ENCODE results near the gene ZDHHC14. TPM values are rescaled to one million over a fixed set of nuclear protein-coding genes. Genes with fewer than 3 reads are reported as not detected.

ZDHHC14 gene
- total RNA-seq, 1 donor from 2014 or later = 5.5 TPM

DNA sequence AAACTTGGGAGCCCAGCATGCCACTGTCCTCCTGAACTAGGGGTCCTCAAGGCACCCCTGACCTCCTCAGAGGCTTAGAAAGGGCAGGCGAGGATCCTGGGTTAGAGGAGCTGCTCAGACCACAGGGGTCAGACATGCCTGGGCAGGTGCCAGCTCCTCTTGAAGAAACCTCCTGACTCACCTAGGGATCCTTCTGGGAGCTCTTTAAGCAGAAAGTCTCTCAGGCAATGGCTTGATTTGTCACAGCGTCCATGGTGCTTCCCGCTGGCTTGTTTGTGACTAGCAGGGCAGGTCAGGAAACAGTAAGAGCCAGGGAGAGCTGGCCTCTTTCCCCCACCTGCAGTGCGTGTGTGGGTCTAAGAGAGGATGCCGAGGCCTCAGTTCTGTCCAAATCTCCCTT is 267.6 kb downstream of the ZDHHC14 start:
- DNase-seq = no peak

DNA sequence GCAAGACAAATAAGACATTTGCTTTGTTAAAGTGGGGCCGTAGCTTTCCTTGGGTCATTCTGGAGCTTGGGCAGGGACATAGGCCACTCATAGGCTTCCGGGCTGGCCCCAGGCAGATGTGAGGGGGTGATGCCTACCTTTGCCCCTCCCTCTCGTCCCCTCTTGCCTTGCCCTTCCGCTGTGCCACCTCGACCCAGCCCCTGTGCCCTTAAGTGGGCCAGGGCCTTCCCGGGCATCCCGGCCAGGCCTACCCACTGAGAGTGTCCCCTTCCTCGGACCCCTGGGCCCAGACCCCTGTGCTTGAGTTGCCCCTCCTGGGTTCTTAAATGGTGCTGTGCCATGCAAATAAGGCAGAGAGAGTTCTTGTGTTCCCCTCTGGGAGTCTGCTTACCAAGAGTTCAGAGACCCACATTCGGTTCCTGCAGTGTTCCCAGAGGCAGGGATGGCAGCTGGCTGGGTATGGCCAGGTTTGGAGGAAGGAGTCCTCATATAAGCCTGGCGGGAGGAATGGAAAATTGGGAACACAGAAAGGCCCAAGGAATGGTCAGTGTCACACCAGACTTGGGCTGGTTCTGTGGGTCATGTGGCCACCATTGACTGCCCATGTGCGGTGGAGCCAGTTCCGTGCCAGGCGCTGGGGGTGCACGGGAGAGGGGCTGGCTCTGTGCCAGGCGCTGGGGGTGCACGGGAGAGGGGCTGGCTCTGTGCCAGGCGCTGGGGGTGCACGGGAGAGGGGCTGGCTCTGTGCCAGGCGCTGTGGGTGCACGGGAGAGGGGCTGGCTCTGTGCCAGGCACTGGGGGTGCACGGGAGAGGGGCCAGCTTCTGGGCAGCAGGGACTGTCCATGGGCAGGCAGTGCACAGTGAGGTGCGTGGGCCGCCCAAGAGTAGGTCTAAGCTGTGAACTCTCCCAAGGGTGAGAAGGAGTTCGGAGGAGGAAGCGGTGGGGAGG is 268.6 kb downstream of the ZDHHC14 start:
- no peak for DNase-seq

DNA sequence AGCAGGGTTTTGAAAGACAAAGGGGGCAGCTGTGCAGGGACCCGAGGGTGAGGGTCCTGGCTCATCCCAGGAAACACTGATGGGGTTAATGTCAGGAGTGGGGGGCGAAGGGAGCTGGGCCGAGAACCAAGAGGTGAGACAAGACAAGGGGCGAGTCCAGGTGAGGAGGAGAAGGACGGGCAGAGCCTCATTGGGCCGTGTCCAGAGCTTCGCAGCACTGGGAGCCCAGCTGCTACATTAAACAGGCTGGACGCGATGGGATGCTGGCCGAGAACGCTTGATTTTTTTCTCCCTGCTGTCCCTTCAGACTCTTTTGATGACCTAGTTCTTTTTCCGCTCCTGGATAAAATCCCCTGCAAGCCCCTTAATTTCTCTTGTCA is 269.3 kb downstream of the ZDHHC14 start:
- peak; percentile 21 for DNase-seq

DNA sequence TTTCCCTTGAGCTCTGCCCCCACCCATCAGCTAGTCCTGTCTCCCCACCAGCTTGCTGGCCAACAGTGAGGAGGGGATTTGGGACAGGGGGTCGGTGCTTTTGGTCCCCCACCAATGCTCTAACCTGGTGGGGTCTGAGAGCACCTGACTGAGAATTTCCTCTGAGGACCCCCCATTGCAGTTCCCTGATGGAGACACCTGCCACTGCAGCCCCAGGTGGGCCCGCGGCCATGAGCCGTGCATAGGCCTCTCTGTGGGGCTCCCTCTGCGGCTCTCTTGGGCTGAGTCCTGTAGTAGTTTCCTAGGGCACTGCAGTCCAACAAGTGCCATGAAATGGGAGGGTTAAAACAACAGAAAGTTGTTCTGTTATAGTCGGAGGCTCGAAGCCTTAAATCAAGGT is 269.8 kb downstream of the ZDHHC14 start:
- no peak for DNase-seq

DNA sequence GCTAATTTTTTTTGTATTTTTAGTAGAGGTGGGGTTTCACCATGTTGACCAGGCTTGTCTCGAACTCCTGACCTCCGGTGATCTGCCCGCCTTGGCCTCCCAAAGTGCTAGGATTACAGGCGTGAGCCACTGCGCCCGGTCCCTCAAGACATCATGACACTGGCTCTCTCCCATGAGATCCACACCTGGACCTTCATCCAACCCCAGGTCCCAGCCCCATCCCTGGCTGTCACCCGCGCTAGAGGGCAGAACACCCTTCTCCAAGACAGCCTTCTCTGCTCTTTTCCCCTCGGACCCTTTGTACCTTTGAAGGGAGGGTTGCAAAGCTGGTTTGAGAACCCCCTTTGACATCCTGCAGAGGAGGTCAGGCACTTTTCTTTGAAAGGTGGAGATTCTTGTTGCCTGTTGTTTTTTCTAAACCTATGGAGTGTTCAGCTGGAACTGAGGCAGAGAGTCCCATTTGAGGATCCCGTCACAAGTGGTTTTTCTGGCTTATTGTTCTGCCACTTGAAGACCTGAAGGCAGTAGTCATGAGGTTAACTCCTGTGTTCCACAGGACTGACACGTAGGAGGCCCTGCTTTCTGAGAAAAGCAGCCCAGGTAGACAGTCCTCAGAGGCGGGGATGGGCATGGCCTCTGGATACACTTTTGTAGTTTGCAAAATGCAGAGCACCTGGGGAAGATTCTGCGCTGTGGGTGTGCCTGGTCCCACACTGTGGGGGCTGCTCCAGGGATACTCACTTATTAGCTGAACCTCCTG is 270.9 kb downstream of the ZDHHC14 start:
- DNase-seq = no peak

DNA sequence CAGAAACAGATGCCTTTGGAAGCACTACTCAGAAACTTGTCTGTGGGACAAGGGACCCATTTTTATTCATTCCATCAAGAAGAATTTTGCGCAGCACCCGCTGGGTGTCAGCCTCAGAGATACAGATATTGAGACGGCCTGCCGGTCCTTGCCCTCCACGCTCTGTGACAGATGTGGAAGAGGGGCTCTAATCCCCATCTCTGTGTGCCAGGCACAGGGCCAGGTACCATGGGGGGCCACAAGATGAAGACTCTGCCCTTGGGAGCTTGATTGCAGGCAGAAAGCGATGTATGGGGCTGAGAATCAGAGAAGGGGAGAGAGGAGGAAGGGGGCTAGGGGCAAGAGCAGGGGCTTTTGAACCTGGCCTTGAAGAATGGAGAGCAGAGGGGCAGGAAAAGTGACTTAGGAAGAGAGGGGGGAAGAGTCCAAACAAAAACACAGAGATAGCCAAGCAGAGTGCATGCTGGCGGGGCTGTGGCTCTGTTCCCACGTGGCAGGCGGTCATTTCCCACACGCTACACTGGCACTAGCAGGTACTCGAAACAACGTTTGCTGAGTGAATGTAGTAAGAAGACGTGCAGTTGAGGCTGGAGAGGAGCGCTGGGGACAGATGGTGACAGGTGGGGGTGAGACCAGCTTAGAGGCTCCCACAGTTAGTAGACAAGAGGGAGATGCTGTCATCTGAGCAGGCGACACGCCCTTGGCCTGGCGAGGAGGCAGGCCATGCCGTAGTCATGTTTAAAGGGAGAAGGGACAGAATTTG is 271.8 kb downstream of the ZDHHC14 start:
- DNase-seq = no peak

DNA sequence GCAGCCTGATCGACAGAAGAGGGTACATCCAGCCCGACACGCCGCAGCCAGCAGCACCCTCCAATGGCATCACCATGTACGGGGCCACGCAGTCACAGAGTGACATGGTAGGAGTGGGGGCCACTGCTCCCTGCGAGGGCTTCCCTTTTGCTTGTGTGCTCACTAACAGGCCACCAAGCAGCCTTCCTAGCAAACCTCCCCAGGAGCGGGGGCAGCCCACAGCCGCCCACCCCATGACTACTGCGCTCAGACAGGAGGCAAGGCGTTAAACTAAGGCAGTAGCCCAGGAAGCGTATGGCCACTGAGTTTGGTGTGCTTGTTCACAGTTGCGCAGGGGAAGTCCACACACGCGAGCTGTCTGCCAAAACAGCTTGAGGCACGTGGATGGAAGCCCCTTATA is 272.5 kb downstream of the ZDHHC14 start:
- no peak for DNase-seq

DNA sequence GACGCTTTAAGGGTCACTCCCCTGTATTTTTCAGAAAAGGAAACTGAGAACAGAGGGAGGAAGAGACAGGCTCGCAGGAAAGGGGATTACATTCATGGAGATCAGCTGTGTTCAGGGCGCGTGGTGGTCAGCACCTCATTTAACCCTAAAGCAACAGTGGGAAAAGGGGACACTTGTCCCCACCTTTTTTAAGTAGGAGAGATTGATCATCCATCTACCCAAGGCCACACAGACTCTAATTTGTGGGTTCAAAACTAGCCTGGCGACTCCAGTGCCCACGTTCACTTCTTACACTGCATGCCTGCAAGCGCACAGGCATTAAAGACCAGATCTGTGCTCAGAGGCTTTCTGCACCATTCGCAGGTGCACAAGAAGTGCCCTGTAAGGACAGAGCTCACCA is 274.1 kb downstream of the ZDHHC14 start:
- DNase-seq = no peak

DNA sequence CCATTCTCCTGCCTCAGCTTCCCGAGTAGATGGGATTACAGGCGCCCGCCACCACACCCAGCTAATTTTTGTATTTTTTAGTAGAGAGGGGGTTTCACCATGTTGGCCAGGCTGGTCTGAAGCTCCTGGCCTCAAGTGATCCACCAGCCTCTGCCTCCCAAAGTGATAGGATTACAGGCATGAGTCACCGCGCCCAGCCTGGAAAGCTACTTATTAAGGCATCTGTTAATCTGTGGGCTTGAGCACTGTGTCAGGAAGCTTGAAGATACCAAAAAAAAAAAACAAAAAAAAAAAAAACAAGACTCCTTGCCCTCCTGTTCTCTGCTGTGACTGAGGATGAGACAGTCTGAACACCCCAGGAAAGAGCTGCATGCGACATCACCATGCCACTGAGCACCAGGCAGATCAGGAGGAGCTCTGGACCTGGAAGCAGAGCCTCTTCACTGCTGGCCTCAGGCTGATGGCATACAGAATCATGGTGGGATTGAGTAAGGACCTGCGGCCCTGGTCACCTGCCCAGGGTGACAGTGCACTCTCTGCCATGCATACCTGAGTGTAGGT is 275.5 kb downstream of the ZDHHC14 start:
- no peak for DNase-seq

DNA sequence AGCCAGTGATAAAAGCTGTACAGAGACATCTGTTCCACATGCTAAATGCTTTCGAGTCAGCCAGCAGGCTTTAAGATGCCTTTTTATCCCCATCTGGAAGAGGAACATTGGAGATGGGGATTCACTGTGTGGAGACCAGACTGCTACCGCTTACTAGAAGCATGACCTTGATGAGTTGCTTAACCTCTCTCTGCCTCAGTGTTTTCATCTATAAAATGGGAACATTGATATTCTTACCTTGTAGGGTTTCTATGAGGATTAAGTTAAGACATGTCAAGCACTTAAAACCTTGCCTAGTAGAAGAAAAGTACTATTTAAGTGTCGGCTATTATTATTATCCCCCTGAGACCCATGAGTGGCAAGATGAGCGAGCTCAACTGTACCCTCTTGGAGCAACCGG is 276.8 kb downstream of the ZDHHC14 start:
- peak; percentile 47 for DNase-seq

DNA sequence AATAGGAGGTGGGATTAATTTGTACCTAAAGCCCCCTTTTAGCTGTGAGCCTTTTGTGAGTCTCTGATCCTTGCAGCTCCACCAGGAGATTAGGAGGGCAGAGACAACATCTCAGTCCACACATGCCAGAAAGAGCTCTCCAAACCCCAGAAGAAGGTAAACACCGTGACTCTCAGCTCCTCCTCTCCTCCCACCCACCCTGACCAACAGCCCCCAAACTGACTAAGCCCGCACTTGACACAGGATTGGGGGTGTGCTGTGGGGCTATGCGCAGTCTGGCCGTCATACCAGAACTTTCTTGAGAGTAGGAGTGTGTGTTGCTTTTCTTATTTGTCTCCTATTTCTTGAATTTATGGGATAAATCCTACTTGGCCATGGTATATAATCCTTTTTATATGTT is 277.3 kb downstream of the ZDHHC14 start:
- no peak for DNase-seq

DNA sequence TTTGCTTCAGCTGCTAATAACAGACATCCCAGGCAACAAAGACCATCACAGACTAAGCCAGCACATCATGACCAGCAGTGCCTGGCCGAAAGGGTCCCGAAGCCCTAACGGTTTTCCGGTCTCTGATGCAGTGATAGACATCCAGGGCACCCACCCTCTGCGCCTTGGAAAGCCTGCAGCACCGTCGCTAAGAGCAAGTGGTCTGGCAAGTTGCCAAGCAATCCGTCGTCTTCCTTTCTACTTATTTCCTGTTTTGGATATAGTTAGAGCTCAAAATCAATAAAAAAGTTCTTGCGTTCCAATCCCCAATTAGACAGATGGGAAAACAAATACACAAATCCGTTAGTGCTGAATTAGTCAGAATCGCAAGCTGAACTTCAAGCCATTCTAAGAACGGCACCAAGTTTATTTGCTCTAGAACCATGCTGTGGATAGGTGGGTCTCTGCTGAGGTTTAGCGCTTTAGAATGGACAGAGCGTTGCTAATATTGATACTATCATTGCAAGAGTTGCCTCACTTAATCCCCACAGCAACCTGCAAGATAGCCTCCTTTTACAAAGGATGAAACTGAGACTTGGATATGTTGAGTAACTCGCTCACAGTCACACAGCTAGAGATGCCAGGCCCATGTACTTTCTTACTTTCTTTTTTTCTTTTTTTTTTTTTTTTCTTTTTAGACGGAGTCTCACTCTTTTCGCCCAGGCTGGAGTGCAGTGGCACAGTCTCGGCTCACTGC is 278.7 kb downstream of the ZDHHC14 start:
- no peak for DNase-seq

DNA sequence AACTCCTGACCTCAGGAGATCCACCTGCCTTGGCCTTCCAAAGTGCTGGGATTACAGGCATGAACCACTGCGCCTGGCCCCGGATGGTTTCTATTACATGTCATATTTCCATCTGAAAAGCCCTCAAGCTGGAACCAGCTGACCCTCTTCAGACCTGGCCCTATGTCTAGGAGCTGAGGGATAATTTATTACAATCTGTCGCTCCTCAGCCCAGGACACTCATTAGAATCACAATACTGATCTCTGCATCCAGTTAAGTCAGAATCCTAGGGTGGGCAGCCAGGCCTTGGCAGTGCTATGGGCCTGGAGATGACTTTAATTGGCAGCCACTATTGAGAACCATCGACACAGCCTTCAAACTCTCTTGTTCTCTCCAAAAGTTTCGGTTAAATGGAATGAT is 279.4 kb downstream of the ZDHHC14 start:
- no peak for DNase-seq

DNA sequence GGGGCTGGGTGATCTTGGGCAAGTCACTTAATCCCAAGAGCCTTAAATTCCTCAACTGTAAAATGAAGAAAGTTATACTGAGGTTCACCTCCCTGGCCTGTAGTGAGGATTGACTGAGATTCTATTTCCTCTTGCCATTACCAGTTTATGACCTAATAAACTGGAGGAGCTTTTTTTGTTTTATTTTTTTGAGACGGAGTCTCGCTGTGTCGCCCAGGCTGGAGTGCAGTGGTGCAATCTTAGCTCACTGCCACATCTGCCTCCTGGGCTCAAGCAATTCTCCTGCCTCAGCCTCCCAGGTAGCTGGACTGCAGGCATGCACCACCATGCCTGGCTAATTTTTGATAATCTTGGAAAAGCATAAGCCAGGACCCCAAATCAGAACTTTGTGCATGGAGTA is 280.7 kb downstream of the ZDHHC14 start:
- DNase-seq = no peak

DNA sequence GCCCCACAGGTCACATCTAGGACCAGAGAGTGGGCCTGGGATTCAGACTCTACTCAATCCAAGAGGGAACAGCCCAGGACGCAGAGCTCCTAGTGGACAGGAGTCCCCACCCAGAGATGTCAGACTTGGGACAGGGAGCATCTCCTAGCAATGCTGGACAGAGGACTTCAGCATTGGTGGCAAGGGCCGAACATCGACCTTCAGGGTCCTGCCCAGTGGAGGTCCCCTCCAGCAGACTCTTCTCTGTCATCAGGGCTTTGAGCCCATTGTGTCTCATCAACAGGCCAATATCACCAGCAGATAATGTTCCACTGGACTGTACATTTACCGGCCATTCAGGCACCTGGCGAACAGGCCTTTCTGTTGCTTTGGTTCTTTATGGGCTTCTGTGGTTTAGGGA is 282.3 kb downstream of the ZDHHC14 start:
- DNase-seq = no peak

DNA sequence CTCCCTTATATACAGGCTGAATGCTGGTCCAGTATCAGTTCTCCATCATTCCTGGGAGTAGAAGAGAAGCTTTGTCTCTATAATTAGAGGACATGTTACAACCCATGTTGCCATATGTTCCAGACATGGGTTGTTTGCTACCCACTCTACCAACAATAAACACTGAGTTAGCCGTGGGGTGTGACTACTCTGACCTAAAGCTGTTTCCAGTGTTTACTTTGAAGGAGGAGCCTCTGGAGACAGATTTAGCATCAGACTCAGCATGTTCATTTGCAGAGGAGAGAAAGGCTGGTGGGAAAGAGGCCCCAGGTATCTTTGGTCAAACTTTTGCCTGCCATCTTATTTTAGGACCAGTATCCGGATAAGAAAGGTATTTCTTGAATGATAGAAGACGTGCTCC is 284.2 kb downstream of the ZDHHC14 start:
- no peak for DNase-seq

DNA sequence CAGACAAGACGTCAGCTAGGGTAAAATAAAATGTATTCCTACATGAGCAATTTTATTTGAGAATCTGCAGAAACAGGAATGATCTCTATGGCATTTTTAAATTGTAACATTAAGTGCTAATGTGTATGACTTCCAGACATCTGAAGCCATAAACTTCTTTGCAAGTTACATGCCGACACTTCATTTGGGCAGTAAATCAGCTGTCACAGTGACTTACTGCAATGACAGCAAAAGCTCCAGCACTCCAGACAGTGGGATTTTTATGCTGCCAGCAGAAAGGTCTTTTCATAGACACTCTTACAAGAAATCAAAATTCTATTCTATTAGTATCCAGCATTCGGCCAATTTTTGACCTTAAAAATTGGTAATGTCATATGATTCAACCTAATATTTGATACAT is 285.7 kb downstream of the ZDHHC14 start:
- peak; percentile 15 for DNase-seq

DNA sequence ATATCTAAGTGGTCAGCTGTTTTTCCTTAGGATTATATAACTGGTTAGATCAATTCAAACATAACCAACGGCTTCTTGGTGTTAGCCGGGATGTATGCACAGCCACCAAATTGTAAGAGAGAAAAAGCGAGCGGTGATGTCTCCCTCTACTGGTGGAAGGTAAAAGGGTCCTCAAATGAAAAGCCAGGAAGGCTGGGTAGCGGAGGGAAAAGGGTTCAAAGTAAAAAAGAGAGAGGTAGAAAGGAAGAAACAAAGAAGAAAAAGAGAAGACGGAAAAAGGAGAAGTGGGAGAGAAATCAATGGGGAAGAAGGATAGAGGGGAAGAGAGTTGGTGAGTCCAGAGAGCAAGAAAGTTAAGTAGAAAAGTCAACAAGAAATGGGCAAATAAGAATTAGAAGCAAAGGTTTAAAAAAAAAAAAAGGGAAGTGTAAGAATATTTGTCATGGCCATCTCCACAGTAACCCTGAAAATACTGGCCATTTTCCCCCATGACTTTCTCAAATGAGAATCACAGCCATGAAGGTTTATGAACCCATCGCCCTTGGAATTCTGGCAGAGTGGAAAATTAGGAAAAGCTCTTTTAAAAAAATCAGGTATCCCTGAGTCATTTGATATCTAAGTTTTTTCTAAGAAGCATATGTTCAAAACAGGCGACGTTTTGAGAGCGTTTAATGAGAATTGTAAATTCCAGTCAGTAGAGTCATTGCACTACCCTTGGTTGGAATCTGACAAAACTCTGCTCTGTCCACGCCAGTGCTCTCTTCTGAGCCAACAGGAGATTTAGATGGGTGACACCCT is 286.4 kb downstream of the ZDHHC14 start:
- DNase-seq = peak; percentile 57

DNA sequence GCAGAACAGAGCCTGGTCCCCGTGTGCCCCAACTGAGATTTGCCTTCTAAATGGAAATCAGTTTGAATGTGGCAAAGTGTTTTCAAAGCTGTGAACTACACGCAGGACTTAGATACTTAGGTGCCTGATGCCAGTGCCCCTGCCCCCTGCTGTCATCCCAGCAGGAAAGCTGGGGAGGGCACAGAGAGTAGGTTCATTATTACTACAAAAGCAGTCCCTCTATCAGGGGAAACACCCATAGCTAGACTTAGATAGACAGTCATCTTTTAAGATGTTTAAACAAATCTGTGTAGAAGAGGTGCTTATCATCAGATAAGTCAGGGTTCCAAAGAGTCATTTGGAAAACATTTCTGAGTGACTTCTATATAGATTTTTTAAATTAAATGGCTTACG is 287.0 kb downstream of the ZDHHC14 start:
- no peak for DNase-seq

DNA sequence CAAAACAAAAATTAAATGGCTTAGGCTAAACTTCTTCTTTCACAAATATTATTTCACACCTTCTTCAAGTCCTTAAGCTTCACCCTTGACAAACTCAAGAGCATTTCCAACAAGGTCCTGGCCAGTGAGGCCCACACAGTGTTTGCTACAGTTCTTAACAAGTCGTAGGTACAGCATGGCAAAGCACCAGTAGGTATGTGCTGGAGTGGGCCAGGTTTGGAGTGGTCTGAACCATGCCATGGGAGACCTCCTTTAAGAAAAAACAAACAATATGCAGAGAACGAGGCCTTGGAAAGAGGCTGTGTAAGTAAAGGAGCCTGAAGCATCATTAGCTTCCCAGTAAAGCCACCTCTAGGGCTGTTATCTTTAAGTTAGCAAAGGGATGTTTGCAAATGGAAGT is 287.7 kb downstream of the ZDHHC14 start:
- no peak for DNase-seq

DNA sequence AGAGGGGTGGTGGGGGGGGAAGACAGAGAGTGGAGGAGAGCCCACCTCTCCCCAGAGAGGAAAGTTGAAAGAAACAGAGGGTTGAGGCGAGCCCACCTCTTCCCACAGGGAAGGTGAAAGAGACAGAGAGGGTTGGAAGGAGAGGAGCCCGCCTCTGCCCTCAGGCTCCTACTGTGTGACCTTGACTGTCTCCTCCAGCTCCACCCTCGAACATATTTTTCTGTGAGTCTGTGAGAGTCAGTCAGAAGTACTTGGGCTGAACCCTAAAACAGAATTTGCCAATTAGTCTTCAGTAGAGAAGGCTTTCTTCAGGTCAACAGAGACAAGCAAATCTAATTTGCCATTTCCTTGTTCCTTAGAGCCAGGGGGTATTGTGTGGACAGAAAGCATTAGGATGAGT is 288.3 kb downstream of the ZDHHC14 start:
- DNase-seq = peak; percentile 59
